Gastrocnemius medialis (tissue), 4 donors: ENCODE results near the gene NDUFS1.

Experiments
- CTCF ChIP-seq, 5 experiments: fragments of 450-650 bp in 3 of 5; fragments of 200-600 bp in 2 of 5; sonication (generic) in 2 of 5; IDR thresholded peaks in 4 of 5; conservative IDR thresholded peaks in 1 of 5; 1 replicate in 4 of 5; 2 replicates in 1 of 5; pipeline ENCODE4 v1.5.1; 2016 to 2019; ENCODE audit warnings: antibody characterized with exemption in 5 of 5, mild to moderate bottlenecking in 3 of 5, moderate library complexity in 3 of 5
- POLR2A ChIP-seq, 2 donors: fragments of 450-650 bp; IDR thresholded peaks; one replicate each; pipeline ENCODE4 v1.6.1; 2017; ENCODE audit warnings: antibody characterized with exemption in 2 of 2, mild to moderate bottlenecking in 2 of 2, moderate library complexity in 2 of 2

- TF ChIP-seq CTCF (IDR thresholded peaks at IDR 0.05 in 4 of 5, conservative IDR thresholded peaks at IDR 0.05 in 1 of 5), result no peak
- TF ChIP-seq POLR2A (IDR thresholded peaks at IDR 0.05), result no peak
Measured at GRCh38 chr2:206158563-206159345, 490 bp downstream of the NDUFS1 start.
